Panc1 (cell line): Measurements from ENCODE around the gene AGPS. TPM values are rescaled to one million over a fixed set of nuclear protein-coding genes. Genes with fewer than 3 reads are reported as not detected.

Experiments used
- ATAC-seq: fragments of 200-7000 bp; cut with Tn5 transposase; 2 replicates; pipeline ENCODE4 v1.9.1; 2020; ENCODE audit warnings: mild to moderate bottlenecking, moderate library complexity
- BruUV-seq: library from RNA; stranded (reverse); fragments of 400-500 nt; replicated peaks from 2 replicates; lab custom pipeline; 2021; lab: Mats Ljungman, UMichigan
- CTCF ChIA-PET: fragments of 300-600 bp; sonication (Branson Sonifier 250); formaldehyde crosslinking; loops from one replicate; lab custom pipeline; 2022; ENCODE audit warnings: antibody characterized with exemption; lab: Charles Lee
- POLR2A ChIA-PET: fragments of 300-600 bp; sonication (Branson Sonifier 250); formaldehyde crosslinking; loops from one replicate; lab custom pipeline; 2022; ENCODE audit warnings: antibody characterized with exemption; lab: Charles Lee
- DNase-seq: peaks from one replicate; pipeline ENCODE4 v3.0.0-alpha.2; 2010; ENCODE audit warnings: low read depth, low spot score
- H3K27ac ChIP-seq: 2 replicates; pipeline ENCODE4 v1.5.1; 2011; ENCODE audit warnings: mild to moderate bottlenecking, low read length, inconsistent platforms
- H3K27me3 ChIP-seq: fragments of 200-500 bp; sonication (Bioruptor generic); 2 replicates; pipeline ENCODE4 v1.6.0; 2014; ENCODE audit warnings: low read length, inconsistent platforms; ENCODE audit not compliant: control insufficient read depth, insufficient read depth
- H3K36me3 ChIP-seq: fragments of 200-500 bp; sonication (Bioruptor generic); 2 replicates; pipeline ENCODE4 v1.5.1; 2014; ENCODE audit warnings: inconsistent platforms, mild to moderate bottlenecking, low read length, moderate library complexity; ENCODE audit not compliant: control insufficient read depth, insufficient read depth
- H3K4me1 ChIP-seq: 2 replicates; pipeline ENCODE4 v1.5.1; 2011; ENCODE audit warnings: inconsistent platforms, mild to moderate bottlenecking, low read length, moderate library complexity; ENCODE audit not compliant: control insufficient read depth, insufficient read depth
- H3K4me3 ChIP-seq, 2 experiments: 2 replicates each; pipeline ENCODE4 v1.5.1; 2011 to 2012; ENCODE audit warnings: low read depth in 2 of 2, low read length in 2 of 2, mild to moderate bottlenecking in 2 of 2, inconsistent platforms in 1 of 2, moderate library complexity in 1 of 2
- H3K9me3 ChIP-seq: fragments of 200-500 bp; sonication (Bioruptor generic); 2 replicates; pipeline ENCODE4 v1.5.1; 2014; ENCODE audit warnings: low read depth, mild to moderate bottlenecking, inconsistent platforms, low read length, moderate library complexity; ENCODE audit not compliant: control insufficient read depth, insufficient read depth
- POLR2AphosphoS5 ChIP-seq: IDR thresholded peaks from 2 replicates; pipeline ENCODE4 v1.6.1; 2012; ENCODE audit warnings: mild to moderate bottlenecking, low read depth, low read length, moderate library complexity
- SIN3A ChIP-seq: IDR thresholded peaks from 2 replicates; pipeline ENCODE4 v1.6.1; 2012; ENCODE audit warnings: low read depth, mild to moderate bottlenecking, low read length, moderate library complexity, borderline replicate concordance; ENCODE audit not compliant: insufficient read depth
- TCF7L2 ChIP-seq: IDR thresholded peaks from 2 replicates; pipeline ENCODE4 v1.6.1; 2011; ENCODE audit warnings: mild to moderate bottlenecking, low read depth, low read length, inconsistent platforms
- in situ Hi-C: cut with HindIII; loops from 2 replicates; pipeline ENCODE4 v1.10.0; 2016; ENCODE audit warnings: low sequenced_read_pairs, low pct_unique_long_range_greater_than_20kb
- intact Hi-C: fragments of 100-400 bp; cut with micrococcal nuclease; formaldehyde crosslinking; loops from one replicate; pipeline ENCODE4 v1.10.0; 2022; ENCODE audit not compliant: unreplicated experiment
- total RNA-seq: library from RNA; stranded (reverse); gene quantifications from one replicate; pipeline ENCODE4 v1.2.1, GENCODE V29; 2021; ENCODE audit not compliant: unreplicated experiment
- TF ChIP-seq, protein P1 (sequence below), 2 experiments: IDR thresholded peaks; 2 replicates each; pipeline ENCODE4 v1.6.1; 2011 to 2012; ENCODE audit warnings: low read depth in 2 of 2, control low read depth in 1 of 2, low read length in 1 of 2, mild to moderate bottlenecking in 1 of 2, moderate library complexity in 1 of 2; ENCODE audit not compliant: insufficient read depth in 1 of 2
- TF ChIP-seq, protein P2 (sequence below): fragments of 450-650 bp; IDR thresholded peaks from 2 replicates; pipeline ENCODE4 v1.5.1; 2017; ENCODE audit warnings: mild to moderate bottlenecking

The AGPS gene
- total RNA-seq, 1 experiment from 2014 or later: 68.7 TPM

DNA sequence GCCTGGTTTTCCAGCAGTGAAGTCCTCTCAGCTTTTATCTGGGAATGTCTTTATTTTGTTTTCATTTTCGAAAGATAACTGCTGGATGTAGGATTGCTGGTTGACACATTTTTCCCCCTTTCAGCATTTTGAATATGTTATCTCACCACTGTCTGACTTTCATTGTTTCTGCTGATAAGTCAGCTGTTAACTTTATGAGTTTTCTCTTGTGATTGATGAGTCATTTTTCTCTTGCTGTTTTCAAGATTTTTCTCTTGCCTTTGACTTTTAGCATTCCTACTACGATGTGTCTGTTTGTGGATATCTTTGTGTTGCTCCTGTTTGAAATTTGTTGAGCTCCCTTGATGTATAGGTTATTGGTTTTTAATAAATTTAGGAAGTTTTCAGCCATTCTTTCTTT lies 85.5 kb downstream of the AGPS start:
- Histone ChIP-seq H3K4me3 (no peak overlapping the region), H3K27ac (no peak overlapping the region), H3K36me3 (peaks cover 5% of the 10 kb centered on the region; the same call in 1 of the 2 replicates), H3K4me1 (no peaks in the 10 kb centered on the region), H3K27me3 (no peaks in the 10 kb centered on the region), H3K9me3 (no peaks in the 10 kb centered on the region)
- in situ Hi-C loops (no loop called here), intact Hi-C loops (no loop called here)
- ChIA-PET POLR2A (no interaction called here), CTCF (no interaction called here)
- ATAC-seq (no peak), DNase-seq (no peak)
- BruUV-seq: no TSS peak
- TF ChIP-seq POLR2AphosphoS5 (no peak), TCF7L2 (no peak), SIN3A (no peak)
- TF ChIP-seq, protein P1, sequence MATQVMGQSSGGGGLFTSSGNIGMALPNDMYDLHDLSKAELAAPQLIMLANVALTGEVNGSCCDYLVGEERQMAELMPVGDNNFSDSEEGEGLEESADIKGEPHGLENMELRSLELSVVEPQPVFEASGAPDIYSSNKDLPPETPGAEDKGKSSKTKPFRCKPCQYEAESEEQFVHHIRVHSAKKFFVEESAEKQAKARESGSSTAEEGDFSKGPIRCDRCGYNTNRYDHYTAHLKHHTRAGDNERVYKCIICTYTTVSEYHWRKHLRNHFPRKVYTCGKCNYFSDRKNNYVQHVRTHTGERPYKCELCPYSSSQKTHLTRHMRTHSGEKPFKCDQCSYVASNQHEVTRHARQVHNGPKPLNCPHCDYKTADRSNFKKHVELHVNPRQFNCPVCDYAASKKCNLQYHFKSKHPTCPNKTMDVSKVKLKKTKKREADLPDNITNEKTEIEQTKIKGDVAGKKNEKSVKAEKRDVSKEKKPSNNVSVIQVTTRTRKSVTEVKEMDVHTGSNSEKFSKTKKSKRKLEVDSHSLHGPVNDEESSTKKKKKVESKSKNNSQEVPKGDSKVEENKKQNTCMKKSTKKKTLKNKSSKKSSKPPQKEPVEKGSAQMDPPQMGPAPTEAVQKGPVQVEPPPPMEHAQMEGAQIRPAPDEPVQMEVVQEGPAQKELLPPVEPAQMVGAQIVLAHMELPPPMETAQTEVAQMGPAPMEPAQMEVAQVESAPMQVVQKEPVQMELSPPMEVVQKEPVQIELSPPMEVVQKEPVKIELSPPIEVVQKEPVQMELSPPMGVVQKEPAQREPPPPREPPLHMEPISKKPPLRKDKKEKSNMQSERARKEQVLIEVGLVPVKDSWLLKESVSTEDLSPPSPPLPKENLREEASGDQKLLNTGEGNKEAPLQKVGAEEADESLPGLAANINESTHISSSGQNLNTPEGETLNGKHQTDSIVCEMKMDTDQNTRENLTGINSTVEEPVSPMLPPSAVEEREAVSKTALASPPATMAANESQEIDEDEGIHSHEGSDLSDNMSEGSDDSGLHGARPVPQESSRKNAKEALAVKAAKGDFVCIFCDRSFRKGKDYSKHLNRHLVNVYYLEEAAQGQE (IDR thresholded peaks at IDR 0.05; ENCODE audit: insufficient read depth in 1 of 2, low read depth in 2 of 2, low read length in 1 of 2): no peak
- TF ChIP-seq, protein P2, sequence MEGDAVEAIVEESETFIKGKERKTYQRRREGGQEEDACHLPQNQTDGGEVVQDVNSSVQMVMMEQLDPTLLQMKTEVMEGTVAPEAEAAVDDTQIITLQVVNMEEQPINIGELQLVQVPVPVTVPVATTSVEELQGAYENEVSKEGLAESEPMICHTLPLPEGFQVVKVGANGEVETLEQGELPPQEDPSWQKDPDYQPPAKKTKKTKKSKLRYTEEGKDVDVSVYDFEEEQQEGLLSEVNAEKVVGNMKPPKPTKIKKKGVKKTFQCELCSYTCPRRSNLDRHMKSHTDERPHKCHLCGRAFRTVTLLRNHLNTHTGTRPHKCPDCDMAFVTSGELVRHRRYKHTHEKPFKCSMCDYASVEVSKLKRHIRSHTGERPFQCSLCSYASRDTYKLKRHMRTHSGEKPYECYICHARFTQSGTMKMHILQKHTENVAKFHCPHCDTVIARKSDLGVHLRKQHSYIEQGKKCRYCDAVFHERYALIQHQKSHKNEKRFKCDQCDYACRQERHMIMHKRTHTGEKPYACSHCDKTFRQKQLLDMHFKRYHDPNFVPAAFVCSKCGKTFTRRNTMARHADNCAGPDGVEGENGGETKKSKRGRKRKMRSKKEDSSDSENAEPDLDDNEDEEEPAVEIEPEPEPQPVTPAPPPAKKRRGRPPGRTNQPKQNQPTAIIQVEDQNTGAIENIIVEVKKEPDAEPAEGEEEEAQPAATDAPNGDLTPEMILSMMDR: no peak

DNA sequence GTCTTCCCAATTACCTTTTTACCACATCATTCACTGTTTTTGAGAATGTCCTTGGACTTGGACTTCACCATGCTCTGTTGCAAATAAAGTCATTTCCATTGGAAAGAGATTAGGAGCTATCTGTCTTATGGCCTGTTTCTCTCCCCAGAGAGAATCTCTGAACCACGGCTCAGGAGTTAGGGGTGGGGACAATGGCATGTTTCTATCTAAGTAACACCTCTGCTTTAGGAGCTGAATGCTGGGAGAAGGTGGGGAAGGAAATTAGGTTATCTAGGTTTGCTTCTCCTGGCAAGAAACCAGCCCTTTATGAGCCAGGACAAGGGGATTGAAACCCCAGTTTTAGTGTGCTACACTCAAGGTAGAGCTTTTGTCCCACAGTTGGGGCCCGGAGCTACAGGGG lies 86.3 kb downstream of the AGPS start:
- no peak for TF ChIP-seq TCF7L2
- TF ChIP-seq SIN3A: no peak
- TF ChIP-seq, protein P2: no peak
- TF ChIP-seq, protein P1 (IDR thresholded peaks at IDR 0.05; ENCODE audit: insufficient read depth in 1 of 2, low read depth in 2 of 2, low read length in 1 of 2): no peak
- TF ChIP-seq POLR2AphosphoS5: no peak
- no TSS peak for BruUV-seq
- ATAC-seq (no peak), DNase-seq (no peak)
- Histone ChIP-seq H3K4me3 (no peak overlapping the region), H3K9me3 (no peaks in the 10 kb centered on the region), H3K36me3 (peaks cover 5% of the 10 kb centered on the region; the same call in 1 of the 2 replicates), H3K27me3 (no peaks in the 10 kb centered on the region), H3K27ac (no peak overlapping the region), H3K4me1 (no peaks in the 10 kb centered on the region)
- CTCF ChIA-PET: no interaction called here
- intact Hi-C loops (no loop called here), in situ Hi-C loops (no loop called here)
- POLR2A ChIA-PET: no interaction called here
